GM12892 (cell line): ENCODE data around the gene CD1D.

Source experiments
- POLR2A ChIP-seq: IDR thresholded peaks from 2 replicates; pipeline ENCODE4 v1.6.1; 2011; ENCODE audit warnings: low read depth, low read length, control low read depth
- POLR2AphosphoS5 ChIP-seq: IDR thresholded peaks from 2 replicates; pipeline ENCODE4 v1.6.1; 2011; ENCODE audit warnings: low read depth, low read length, control low read depth

- TF ChIP-seq POLR2AphosphoS5, result no peak
- TF ChIP-seq POLR2A, result no peak
Observed at GRCh38 chr1:158208586-158209116, 28.0 kb downstream of the CD1D start.
